ENCODE results near the gene SLC9A5.

DNA sequence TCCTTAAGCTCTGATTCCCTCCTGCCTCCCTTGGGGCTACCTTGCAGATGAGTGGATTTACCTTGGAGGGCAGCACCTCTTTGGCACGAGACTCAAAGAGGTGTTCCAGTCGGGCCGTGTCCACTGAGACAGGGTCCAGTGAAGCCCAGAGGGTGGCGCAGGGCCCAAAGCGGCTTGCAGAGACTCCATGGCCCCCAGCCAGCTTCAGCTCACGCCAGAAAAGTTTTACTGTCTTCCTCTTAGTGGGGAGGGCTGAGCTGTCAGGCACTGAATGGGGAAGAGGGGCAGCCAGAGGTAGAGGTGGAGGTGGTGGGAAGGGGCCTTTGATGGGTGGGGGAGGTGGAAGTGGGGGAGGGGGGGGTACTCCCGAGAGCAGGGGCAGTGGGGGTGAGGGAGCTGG, 15.2 kb upstream of the SLC9A5 start:
- TF ChIP-seq MYBL2 (IDR thresholded peaks at IDR 0.05; ENCODE audit: low read depth) (no peak), MYBL2 (CRISPR knock-in tag; IDR thresholded peaks at IDR 0.05; ENCODE audit: borderline replicate concordance) (no peak), SMC3 (conservative IDR thresholded peaks at IDR 0.05; ENCODE audit: insufficient read depth, low read depth, low read length) (no peak), POLR2AphosphoS5 (IDR thresholded peaks at IDR 0.05; ENCODE audit: control insufficient read depth, insufficient read depth, low read depth, low read length) (no peak)

Data from K562 (cell line).